Renal pelvis (tissue), 4 donors: ENCODE results near the gene ZNF497. TPM values are rescaled to one million over a fixed set of nuclear protein-coding genes. Genes with fewer than 3 reads are reported as not detected.

Experiments
- DNase-seq: peaks from one replicate; pipeline ENCODE4 v3.0.0-alpha.2; 2013
- polyA plus RNA-seq, 3 donors: library from polyadenylated mRNA; unstranded; fragments of 120-200 nt; gene quantifications; one replicate each; pipeline ENCODE4 v1.2.1, GENCODE V29; 2013; ENCODE audit not compliant: insufficient read length in 3 of 3

ZNF497 gene
- polyA plus RNA-seq, 3 donors: 5.0 to 7.1 (median 5.5) TPM

DNA sequence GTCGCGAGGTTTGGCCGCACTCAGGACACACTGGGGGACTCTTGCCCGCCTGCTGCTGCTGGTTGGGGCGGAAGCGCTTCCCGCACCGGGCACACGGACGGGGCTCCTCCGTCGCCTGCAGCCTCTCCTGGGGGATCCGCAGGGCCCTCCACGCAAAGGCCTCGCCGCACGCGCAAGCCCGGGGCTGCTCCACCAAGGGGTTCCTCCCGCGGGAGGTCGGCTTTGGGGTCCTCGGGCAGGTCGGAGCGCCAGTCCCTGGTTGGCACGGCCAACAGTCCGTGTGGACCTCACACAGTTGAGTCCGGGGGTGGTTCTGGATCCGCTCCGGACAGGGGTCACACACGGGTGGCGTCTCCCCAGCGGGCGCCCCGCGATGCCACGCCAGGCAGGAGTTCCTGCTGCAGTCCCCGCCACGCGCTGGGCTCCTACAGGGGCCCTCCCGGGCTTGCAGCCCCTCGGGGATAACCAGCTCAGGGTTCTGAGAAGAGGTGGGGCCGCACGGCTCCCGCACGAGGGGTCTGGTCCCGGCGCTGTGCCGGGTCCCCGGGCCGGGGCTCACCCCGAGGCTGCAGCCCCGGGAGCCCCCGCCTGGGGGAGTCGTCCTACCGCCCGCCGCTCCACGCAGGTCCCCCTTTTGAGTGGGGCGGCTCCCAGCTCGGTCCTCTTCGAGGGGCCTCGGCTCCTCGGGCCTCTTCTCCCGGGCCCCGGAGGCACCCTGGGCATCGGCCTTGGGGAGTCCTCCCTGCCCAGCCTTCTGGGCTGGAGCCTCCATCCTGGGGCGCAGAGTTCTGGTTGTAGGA lies 6.2 kb upstream of the ZNF497 start:
- DNase-seq: no peak

DNA sequence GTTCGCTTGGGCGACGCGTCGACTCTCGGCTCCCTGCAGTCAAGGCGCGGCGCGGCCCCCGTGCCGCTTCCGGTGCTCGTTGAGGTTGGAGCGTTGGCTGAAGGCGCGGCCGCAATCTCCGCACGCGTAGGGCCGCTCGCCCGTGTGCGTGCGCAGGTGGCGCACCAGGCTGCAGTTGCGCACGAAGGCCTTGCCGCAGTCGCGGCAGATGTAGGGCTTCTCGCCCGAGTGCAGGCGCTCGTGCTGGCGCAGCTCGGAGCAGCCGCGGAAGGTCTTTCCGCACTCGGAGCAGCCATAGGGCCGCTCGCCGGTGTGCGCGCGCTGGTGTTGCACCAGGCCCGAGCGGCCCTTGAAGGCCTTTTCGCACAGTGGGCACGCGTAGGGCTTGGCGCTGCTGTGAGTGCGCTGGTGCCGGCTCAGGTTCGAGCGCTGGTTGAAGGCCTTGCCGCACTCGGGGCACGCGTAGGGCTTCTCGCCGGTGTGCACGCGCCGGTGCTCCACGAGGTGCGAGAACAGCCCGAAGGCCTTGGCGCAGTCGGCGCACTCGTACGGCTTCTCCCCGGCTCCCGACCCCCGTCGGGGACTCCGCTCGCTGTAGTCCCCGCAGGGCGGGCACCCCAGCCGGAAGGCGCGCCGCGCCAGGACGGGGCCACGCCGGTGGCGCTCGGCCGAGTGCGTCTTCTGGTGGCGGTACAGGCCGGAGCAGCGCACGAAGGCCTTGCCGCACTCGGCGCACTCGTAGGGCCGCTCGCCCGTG lies 5.3 kb upstream of the ZNF497 start:
- no peak for DNase-seq

DNA sequence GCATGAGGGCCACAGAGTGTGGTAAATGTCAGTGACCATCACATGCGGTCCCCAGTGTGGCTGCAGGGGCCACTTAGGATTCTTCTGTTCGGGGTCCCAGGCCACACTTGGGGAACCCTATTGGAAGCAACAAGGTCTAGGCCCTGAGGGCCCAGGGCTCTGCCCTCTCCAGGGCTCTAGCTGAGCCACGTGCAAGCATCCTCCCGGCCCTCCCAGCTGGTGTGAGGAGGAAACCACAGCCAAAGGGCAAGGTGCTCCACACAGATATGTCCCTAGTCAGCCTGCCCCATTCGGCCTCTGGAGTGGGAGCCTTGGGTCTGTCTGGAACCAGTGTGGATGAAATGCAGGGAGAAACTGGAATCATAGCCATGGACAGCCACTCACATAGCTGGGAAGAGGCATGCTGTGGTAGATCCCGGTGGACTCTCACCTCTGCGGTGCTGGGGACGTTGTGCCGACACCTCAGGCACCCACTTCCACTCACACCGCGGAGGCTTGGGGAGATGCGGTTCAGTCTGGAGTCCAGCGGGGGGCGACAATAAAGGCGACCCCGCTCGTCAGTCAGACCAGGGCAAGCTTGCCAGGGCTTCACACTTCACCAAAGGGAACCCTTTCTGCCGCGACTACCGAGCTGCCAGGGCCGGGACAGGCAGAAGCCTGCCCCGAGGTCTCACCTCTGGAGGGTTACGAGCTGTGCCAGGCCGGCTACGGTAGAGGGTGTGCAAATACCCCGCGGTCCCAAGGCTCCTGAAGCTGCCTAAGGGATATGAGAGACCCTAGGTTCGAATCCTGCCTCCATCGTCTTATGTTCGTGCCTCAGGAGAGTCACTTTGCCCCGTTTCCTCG lies 4.3 kb upstream of the ZNF497 start:
- DNase-seq: no peak

DNA sequence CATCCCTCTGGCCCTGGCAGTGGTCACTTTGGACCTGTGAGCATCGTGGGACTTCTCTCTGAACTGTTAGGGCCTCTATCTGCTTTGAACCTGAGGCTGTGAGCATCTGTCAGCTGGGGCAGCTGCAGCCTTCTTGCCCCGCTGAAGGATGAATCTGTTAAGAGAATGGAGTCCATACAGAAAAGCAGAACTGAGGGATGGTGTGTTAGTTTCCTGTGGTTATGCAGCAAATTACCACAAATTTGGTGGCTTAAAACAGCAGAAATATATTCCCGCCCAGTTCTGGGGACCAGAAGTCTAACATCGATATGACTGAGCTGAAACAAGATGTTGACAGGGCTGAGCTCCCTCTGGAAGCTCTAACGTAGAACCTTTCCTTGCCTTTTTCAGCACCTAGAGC lies 1.6 kb upstream of the ZNF497 start:
- DNase-seq: no peak

DNA sequence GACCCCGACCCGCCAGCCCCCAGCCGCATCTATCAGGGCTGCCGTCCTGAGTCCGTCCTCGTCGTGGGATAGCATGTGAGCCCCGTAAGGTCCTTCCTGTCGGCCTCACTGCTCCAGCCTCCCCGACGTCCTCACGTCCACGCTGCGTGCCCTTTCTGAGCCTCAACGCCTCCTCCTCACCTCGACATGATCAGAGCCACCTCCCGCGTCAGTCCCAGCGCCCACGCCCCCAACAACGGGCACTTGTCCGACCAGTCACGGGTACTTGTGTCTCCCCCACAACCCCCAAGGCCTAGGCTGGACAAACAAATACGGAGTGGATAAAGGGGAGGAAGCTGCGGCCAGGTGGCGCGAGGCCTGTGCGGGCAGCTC lies 665 bp downstream of the ZNF497 start:
- DNase-seq: no peak

DNA sequence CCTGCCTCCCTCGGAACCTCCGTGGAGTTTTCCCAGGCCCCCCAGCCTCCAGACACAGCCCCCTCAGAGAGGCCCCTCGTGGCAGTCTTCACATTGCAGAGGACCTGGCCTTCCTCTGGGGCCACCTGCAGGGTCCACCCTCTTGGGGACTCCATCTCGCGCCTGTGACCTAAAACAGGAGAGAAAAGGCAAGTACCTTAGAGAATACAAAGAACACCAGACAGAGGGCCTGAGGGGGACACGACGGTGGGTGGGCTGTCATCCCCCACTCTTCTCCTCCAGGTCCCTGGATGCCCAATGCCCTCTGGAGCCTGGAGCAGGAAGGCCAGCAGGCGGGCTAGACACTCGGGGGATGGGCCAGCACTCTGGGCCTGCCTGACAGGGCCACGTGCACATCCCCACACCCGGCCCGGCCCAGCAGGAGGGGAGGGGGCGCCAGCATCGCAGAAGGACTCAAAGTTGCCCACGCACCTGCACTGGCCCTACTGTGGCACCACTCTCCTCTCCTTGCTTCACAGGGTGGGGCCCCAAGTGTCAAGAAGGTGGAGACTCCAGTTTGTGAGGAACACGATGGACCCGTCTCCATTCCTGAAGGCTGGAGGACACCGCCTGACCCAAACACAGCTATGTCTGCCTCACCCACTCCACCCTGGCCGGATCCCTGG lies 4.9 kb downstream of the ZNF497 start:
- DNase-seq: no peak

DNA sequence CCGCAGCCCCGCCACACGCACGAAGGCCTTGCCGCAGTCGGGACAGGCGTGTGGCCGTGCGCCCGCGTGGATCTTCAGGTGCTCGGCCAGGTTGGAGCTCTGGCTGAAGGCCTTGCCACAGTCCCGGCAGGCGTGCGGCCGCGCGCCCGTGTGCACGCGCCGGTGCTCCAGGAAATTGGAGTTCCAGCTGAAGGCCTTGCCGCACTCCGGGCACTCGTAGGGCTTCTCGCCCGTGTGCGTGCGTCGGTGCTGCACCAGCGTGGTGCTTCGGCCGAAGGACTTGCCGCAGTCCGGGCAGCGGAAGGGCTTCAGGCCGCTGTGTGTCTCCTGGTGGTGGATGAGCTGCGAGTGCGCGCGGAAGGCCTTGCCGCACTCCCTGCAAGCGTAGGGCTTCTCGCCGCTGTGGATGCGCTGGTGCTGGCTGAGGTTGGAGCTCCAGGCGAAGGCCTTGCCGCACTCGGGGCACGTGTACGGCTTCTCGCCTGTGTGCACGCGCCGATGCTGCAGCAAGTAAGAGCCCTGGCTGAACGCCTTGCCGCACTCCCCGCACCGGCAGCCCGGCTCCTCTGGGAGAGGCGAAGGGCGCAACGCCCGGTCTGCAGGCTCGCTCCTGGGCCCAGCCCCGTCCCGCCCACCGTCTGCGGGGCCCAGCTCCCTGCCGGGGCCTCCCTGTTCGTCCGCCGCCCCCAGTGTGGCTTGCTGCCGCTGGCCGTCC lies 5.6 kb downstream of the ZNF497 start:
- DNase-seq: no peak

DNA sequence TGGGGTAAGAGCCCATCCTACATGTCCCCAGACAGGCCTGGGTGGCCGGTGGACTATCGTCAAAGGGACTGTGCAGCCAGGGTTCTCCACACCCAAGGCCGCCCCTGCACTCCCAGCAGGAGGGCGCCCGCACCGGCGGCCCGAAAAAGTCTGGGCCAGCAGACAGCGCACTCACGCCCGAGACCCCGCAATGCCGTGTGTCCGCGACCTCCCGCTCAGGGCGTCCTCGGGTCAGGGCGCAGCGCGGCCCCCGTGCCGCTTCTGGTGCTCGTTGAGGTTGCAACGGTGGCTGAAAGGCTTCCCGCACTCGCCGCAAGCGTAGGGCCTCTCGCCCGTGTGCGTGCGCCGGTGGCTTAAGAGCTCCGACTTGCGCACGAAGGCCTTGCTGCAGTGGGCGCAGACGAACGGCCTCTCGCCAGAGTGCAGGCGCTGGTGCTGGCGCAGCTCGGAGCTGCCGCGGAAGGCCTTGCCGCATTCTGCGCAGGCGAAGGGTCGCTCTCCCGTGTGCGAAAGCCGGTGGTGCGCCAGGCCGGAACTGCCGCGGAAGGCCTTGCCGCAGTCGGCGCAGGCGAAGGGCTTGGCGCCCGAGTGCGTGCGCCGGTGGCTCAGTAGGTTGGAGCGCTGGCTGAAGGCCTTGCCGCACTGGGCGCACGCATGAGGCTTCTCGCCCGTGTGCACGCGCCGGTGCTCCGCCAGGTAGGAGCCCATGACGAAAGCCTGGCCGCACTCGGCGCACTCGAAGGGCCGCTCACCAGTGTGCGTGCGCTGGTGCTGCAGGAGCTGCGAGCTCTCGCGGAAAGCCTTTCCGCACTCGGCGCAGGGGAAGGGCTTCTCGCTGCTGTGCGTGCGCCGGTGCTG lies 6.4 kb downstream of the ZNF497 start:
- no peak for DNase-seq

DNA sequence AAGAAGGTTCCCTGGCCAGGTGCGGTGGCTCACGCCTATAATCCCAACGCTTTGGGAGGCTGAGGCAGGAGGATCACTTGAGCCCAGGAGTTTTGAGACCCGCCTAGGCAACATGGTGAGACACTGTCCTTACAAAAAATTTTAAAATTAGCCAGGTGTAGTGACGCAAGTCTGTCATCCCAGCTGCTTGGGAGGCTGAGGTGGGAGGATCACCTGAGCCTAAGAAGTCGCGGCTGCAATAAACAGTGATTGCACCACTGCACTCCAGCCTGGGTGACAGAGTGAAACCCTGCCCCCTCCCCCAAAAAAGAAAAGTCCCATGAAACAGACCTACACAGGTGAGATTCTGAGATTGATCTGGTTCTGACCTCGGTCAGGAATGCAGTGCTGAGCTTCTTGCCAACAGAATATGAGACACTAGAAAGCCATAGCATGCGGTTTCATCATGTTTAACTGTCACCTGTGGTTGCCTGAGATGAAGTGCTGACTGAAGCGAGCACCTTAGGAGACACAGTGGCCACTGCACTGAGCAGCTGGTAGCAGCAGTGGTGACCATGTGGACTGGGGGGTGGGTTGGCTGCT lies 7.2 kb downstream of the ZNF497 start:
- DNase-seq: no peak

DNA sequence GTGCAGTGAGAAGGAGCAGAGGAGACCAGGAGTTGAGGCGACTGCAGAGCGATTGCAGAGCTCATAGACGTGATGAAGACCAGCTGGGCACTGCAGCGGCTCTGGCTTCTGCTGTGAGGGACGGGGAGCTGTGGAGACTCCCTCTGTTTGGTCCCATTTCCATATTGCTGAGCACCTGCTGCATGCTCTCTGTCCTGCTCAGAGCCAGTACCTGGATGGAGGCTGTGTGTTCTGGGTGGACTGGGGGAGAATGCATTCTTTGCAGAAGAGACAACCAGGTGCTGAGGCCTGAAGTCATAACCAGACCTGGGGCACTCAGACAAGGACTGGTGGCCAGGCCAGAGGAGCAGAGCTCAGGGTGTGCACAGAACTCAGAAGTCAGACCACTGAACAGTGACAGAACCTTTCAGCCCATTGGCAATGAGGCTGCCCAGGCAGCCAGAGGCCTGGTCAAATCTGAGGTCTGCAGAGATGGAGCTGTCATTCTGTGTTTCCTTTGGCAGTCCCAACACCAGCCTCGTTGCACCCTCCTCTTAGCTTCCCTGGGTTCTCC lies 8.0 kb downstream of the ZNF497 start:
- DNase-seq: no peak

DNA sequence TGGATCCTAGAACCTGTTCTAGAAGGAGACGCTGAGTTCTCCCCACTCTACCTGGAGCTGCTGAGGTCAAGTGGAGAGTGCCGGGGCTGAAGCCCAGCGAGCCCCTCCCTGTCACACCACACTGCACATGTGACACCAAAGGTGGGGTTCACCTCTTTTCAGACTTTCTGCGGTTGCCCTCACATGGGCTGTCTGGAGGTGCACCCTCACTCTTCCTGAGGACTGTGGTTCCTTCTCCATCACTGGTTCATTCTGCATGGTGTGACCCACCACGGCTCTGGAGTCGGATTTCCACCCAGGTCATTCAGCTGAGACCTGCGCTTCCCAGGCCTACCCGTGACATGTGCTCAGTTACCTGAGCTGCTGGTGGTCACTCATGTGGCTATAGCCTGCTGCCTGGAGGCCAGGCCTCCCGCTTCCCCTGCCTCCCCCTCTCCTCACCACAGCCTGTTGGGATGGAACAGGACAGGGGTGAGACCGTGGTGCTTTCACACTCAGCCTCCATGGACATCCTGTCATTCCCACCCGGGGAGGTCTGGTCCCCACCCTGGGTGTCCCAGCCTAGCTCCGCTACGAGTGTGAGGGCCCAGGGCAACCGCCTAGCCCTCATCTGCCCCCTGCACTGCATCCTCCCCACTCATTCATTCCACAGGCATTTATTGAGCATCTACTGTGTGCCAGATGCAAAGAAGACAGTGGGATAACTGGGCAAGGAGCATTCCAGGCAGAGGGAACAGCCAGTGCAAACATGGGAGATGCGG lies 8.7 kb downstream of the ZNF497 start:
- DNase-seq: no peak

DNA sequence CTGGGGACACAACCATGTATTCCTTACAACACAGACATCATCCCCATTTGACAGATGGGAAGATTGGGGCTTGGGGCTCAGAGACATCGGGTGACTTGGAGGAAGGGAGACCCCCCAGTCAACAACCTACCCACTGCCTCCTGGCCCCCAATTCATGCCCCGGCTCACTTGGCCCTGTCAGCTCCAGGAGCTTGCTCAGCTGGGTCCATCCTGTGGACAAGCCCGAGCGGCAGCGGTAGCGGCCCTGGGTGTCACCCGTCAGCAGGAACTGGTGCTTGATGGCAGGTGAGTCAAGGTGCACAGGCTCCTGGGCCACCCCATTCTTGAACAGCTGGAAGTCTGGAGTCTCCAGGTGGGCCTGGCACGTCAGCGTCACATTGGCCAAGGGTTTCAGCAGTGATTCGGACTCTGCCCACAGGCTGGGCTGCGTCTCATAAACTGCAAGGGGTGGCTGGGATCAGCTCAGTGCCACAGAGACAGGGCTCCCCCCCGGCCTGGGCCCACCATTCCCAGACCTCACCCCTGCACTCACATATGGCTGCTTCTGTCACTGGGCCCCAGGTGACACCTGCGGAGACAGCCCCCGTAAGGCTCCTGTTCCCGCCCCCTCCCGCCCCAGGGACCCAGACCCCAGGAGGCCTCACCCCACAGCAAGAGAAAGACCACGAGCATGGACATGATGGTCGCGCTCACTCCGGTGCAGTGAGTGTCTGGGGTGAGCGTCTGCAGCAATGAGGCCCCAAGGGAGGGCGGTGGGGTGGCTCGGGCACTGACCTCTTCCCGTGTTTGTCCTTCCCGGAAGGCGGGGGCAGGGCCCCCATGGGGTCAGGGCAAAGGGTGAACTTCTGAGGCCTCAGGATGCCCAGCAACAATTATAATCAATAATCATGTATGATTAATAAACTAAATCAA lies 9.5 kb downstream of the ZNF497 start, which contains the start of gene A1BG:
TSS of gene A1BG (minus strand) at position 733 of the 912 bp plus-strand sequence. CDS start at position 678, 55 bp downstream.
- no peak for DNase-seq

DNA sequence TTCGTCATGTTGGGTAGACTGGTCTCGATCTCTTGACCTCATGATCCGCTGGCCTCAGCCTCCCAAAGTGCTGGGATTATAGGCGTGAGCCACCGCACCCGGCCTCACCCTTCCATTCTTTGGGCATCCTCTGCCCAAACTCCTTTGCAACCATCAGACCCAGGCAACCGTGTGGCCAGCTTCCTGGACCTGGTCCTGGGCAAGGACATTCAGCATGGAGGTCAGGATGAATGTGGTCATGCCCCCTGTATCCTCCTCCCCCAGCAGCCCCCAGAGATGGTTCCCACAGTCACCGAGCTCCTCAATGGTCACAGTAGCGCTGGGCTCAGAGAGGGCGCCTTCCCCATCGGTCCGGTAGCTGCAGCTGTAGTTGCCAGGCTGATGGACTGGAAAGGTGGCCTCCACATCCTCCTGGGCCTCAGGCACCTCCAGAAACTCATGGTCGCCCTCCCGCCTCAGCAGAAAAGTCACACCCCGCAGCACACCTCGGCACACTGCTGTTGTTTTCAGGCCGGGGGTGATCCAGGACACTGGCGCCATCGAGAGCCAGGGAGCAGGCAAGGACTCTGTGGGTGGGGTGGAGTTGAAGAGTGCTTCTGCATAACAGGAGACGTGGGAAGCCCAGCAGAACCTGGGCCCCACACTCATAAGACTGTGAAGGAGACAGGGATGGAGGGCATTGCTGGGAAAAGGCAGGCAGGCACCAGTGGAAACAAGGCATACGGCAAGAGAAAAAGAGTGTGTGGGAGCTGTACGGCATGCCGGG lies 10.4 kb downstream of the ZNF497 start:
- DNase-seq: no peak

DNA sequence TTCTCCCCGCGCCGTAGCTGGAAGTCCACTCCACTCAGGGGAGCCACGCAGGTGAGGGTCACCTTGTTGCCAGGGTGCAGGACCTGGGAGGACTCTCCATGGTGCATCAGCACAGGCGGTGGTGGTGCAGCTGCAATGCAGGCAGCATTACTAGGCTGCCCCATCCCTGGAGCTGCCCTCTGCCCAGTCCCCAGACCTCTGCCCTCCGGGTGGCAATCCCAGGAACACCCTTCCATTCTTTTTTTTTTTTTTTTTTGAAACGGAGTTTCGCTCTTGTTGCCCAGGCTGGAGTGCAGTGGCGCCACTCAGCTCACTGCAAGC lies 11.0 kb downstream of the ZNF497 start:
- DNase-seq: no peak

DNA sequence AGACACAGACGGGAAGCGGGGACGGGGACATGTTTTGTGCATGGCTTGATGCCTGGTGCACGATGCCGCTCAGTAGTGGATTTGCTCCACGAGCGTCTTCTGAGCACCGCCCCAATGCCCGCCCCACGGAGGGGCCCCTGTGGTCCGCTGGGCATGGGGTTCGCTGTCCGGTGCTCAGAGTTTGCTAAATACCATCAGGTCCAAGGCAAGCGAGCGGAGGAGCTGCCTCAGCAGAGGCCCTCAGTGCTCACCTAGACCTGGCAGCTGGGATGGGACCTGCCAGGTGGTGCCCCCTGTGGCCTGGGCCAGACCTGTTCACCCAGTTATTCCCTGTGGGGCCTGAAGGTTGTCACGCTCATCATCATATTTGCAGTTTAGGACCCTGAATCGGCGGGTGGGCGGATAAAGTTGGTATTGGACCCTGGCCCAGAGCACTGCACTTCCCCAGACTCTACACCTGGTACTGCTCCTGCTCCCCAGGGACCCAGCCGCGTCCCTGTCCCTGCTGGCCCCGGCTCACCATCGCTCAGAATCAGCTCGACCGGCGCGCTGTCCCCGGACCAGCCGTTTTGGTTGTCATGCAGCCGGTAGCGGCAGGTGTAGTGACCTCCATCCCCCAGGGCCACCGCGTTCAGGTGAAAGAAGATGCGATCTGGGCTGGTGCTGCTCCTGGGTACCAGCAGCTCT lies 11.5 kb downstream of the ZNF497 start:
- DNase-seq: no peak
